HepG2 (cell line): ENCODE results near the gene NDUFB5. TPM values are rescaled to one million over a fixed set of nuclear protein-coding genes. Genes with fewer than 3 reads are reported as not detected.

Experiments
- CBX5 ChIP-seq: sonication (generic); formaldehyde crosslinking; IDR thresholded peaks from 2 replicates; pipeline ENCODE4 v1.4.0; 2020; ENCODE audit warnings: missing genetic modification reagents, borderline replicate concordance
- CCAR2 ChIP-seq: fragments of 200-400 bp; formaldehyde crosslinking; optimal IDR thresholded peaks from 2 replicates; pipeline ENCODE3; 2018; ENCODE audit warnings: low read depth, mild to moderate bottlenecking, low read length, moderate library complexity
- HDAC6 ChIP-seq: fragments of 200-600 bp; sonication (generic); IDR thresholded peaks from 2 replicates; pipeline ENCODE4 v1.7.0; 2017; ENCODE audit warnings: mild to moderate bottlenecking, antibody characterized with exemption, low read length, low read depth
- IRF1 ChIP-seq: sonication (generic); formaldehyde crosslinking; IDR thresholded peaks from 2 replicates; pipeline ENCODE4 v1.4.0; 2020; ENCODE audit warnings: low read depth, mild to moderate bottlenecking, missing genetic modification reagents
- MAF1 ChIP-seq: sonication (generic); formaldehyde crosslinking; IDR thresholded peaks from 2 replicates; pipeline ENCODE4 v1.5.0; 2020; ENCODE audit warnings: missing genetic modification reagents, borderline replicate concordance
- PRDM10 ChIP-seq: sonication (generic); formaldehyde crosslinking; IDR thresholded peaks from 2 replicates; pipeline ENCODE4 v1.4.0; 2020; ENCODE audit warnings: low read depth, missing genetic modification reagents
- PRPF4 ChIP-seq: fragments of 200-400 bp; formaldehyde crosslinking; IDR thresholded peaks from 2 replicates; pipeline ENCODE4 v1.6.1; 2016; ENCODE audit warnings: low read length, low read depth; ENCODE audit not compliant: poor library complexity, severe bottlenecking
- SNAPC5 ChIP-seq: sonication (generic); formaldehyde crosslinking; IDR thresholded peaks from 2 replicates; pipeline ENCODE4 v1.8.1; 2023; ENCODE audit warnings: mild to moderate bottlenecking, missing genetic modification reagents, borderline replicate concordance
- SPEN ChIP-seq: sonication (generic); formaldehyde crosslinking; IDR thresholded peaks from 2 replicates; pipeline ENCODE4 v1.5.1; 2020; ENCODE audit warnings: low read depth, mild to moderate bottlenecking, missing genetic modification reagents
- ZBTB3 ChIP-seq: sonication (generic); formaldehyde crosslinking; IDR thresholded peaks from 2 replicates; pipeline ENCODE4 v1.4.0; 2020; ENCODE audit warnings: low read depth, mild to moderate bottlenecking, moderate library complexity, missing genetic modification reagents, borderline replicate concordance
- ZNF10 ChIP-seq: sonication (generic); formaldehyde crosslinking; IDR thresholded peaks from 2 replicates; pipeline ENCODE4 v1.4.0; 2020; ENCODE audit warnings: mild to moderate bottlenecking, low read depth, missing genetic modification reagents, borderline replicate concordance
- ZNF572 ChIP-seq: sonication (generic); formaldehyde crosslinking; IDR thresholded peaks from 2 replicates; pipeline ENCODE4 v1.5.1; 2020; ENCODE audit warnings: mild to moderate bottlenecking, missing genetic modification reagents
- ZNF776 ChIP-seq: sonication (generic); formaldehyde crosslinking; IDR thresholded peaks from 2 replicates; pipeline ENCODE4 v1.4.0; 2020; ENCODE audit warnings: mild to moderate bottlenecking, missing genetic modification reagents
- polyA plus RNA-seq, 8 experiments: library from polyadenylated mRNA; depleted of rRNA in 3 of 8; stranded (reverse) in 7 of 8; unstranded in 1 of 8; fragments of >200 nt; fragmentation: Illumina TruSeq in 4 of 8; extraction: Trizol in 4 of 8; gene quantifications; 2 replicates each; pipeline versions ENCODE4 v1.2.1 to v1.2.3, GENCODE V29; 2011 to 2016; ENCODE audit warnings: low read depth in 4 of 8, missing spikeins in 1 of 8, mixed read lengths in 1 of 8; ENCODE audit not compliant: insufficient read depth in 1 of 8
- total RNA-seq, 5 experiments: library from RNA; depleted of rRNA; stranded (reverse); fragments of >200 nt; fragmentation: Illumina TruSeq; extraction: Trizol; gene quantifications; 2 replicates each; pipeline ENCODE4 v1.2.3, GENCODE V29; 2016; ENCODE audit warnings: low read depth in 1 of 5
- TF ChIP-seq, protein P1 (sequence below): IDR thresholded peaks from 2 replicates; pipeline ENCODE4 v1.6.1; 2018; ENCODE audit warnings: missing genetic modification reagents
- TF ChIP-seq, protein P2 (sequence below): sonication (generic); formaldehyde crosslinking; IDR thresholded peaks from 2 replicates; pipeline ENCODE4 v1.8.0; 2022; ENCODE audit warnings: missing genetic modification reagents, mild to moderate bottlenecking, moderate library complexity, borderline replicate concordance
- TF ChIP-seq, protein P3 (sequence below): sonication (generic); formaldehyde crosslinking; IDR thresholded peaks from 2 replicates; pipeline ENCODE4 v1.9.0; 2022; ENCODE audit warnings: missing genetic modification reagents, mild to moderate bottlenecking, borderline replicate concordance

NDUFB5 gene
- total and polyA plus RNA-seq, 2 of the 13 experiments (the other 11 are each of a cell fraction or from before 2014, with no cell fraction given), result 43.3 to 120 TPM

GRCh38 chr3:179562591-179563270 is 41.9 kb upstream of the NDUFB5 start, which contains the start of gene ACTL6A (continued):
- TF ChIP-seq PRDM10 (CRISPR knock-in tag), result peak; percentile 44; the same call in 1 of the 2 replicates
- TF ChIP-seq, protein P1, sequence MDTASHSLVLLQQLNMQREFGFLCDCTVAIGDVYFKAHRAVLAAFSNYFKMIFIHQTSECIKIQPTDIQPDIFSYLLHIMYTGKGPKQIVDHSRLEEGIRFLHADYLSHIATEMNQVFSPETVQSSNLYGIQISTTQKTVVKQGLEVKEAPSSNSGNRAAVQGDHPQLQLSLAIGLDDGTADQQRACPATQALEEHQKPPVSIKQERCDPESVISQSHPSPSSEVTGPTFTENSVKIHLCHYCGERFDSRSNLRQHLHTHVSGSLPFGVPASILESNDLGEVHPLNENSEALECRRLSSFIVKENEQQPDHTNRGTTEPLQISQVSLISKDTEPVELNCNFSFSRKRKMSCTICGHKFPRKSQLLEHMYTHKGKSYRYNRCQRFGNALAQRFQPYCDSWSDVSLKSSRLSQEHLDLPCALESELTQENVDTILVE (CRISPR knock-in tag), result peak; percentile 23; the same call in 1 of the 2 replicates
- TF ChIP-seq MAF1, result no peak
- no peak for TF ChIP-seq ZNF10 (CRISPR knock-in tag)
- TF ChIP-seq ZNF572, result no peak
- TF ChIP-seq SPEN (CRISPR knock-in tag), result peak; percentile 43; the same call in 1 of the 2 replicates
- TF ChIP-seq, protein P2, sequence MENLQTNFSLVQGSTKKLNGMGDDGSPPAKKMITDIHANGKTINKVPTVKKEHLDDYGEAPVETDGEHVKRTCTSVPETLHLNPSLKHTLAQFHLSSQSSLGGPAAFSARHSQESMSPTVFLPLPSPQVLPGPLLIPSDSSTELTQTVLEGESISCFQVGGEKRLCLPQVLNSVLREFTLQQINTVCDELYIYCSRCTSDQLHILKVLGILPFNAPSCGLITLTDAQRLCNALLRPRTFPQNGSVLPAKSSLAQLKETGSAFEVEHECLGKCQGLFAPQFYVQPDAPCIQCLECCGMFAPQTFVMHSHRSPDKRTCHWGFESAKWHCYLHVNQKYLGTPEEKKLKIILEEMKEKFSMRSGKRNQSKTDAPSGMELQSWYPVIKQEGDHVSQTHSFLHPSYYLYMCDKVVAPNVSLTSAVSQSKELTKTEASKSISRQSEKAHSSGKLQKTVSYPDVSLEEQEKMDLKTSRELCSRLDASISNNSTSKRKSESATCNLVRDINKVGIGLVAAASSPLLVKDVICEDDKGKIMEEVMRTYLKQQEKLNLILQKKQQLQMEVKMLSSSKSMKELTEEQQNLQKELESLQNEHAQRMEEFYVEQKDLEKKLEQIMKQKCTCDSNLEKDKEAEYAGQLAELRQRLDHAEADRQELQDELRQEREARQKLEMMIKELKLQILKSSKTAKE (CRISPR knock-in tag), result no peak
- no peak for TF ChIP-seq PRPF4
- peak; percentile 50; the same call in 1 of the 2 replicates for TF ChIP-seq CBX5
- no peak for TF ChIP-seq CCAR2
- no peak for TF ChIP-seq ZBTB3 (CRISPR knock-in tag)
- no peak for TF ChIP-seq SNAPC5 (CRISPR knock-in tag)
- TF ChIP-seq ZNF776 (CRISPR knock-in tag), result no peak
- no peak for TF ChIP-seq IRF1
- TF ChIP-seq, protein P3, sequence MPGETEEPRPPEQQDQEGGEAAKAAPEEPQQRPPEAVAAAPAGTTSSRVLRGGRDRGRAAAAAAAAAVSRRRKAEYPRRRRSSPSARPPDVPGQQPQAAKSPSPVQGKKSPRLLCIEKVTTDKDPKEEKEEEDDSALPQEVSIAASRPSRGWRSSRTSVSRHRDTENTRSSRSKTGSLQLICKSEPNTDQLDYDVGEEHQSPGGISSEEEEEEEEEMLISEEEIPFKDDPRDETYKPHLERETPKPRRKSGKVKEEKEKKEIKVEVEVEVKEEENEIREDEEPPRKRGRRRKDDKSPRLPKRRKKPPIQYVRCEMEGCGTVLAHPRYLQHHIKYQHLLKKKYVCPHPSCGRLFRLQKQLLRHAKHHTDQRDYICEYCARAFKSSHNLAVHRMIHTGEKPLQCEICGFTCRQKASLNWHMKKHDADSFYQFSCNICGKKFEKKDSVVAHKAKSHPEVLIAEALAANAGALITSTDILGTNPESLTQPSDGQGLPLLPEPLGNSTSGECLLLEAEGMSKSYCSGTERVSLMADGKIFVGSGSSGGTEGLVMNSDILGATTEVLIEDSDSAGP (CRISPR knock-in tag), result peak; percentile 75
- TF ChIP-seq HDAC6, result no peak
